GM23338 (cell line): ENCODE measurements around the gene C14orf132. TPM values are rescaled to one million over a fixed set of nuclear protein-coding genes. Genes with fewer than 3 reads are reported as not detected.

Source experiments
- ATAC-seq: fragments of 200-7000 bp; cut with Tn5 transposase; 3 replicates; pipeline ENCODE4 v1.9.1; 2020
- DNase-seq: peaks from one replicate; pipeline ENCODE4 v3.0.0-alpha.2; 2015; ENCODE audit warnings: low spot score
- H2AFZ ChIP-seq: fragments of 200-600 bp; sonication (generic); 2 replicates; pipeline ENCODE4 v1.8.0; 2016; ENCODE audit warnings: antibody characterized with exemption, mild to moderate bottlenecking, moderate library complexity
- H3F3A ChIP-seq: fragments of 200-600 bp; sonication (generic); replicated peaks from 2 replicates; pipeline ENCODE4 v1.8.0; 2017; ENCODE audit warnings: antibody characterized with exemption, mixed run types, low read depth
- H3K27ac ChIP-seq: fragments of 200-600 bp; sonication (generic); 2 replicates; pipeline ENCODE4 v1.6.1; 2016; ENCODE audit warnings: low read depth
- H3K27me3 ChIP-seq: fragments of 200-600 bp; sonication (generic); 2 replicates; pipeline ENCODE4 v1.8.0; 2016; ENCODE audit warnings: mild to moderate bottlenecking, mixed run types, moderate library complexity; ENCODE audit not compliant: insufficient read depth
- H3K36me3 ChIP-seq: fragments of 200-600 bp; sonication (generic); 2 replicates; pipeline ENCODE4 v1.8.0; 2016; ENCODE audit warnings: mild to moderate bottlenecking; ENCODE audit not compliant: insufficient read depth
- H3K4me1 ChIP-seq: fragments of 200-600 bp; sonication (generic); 2 replicates; pipeline ENCODE4 v1.8.0; 2016; ENCODE audit warnings: mild to moderate bottlenecking, moderate library complexity; ENCODE audit not compliant: insufficient read depth
- H3K4me2 ChIP-seq: fragments of 200-600 bp; sonication (generic); 2 replicates; pipeline ENCODE4 v1.7.1; 2017; ENCODE audit warnings: mixed run types
- H3K4me3 ChIP-seq: fragments of 200-600 bp; sonication (generic); 2 replicates; pipeline ENCODE4 v1.6.1; 2016; ENCODE audit warnings: mixed run types
- H3K79me2 ChIP-seq: fragments of 200-600 bp; sonication (generic); replicated peaks from 2 replicates; pipeline ENCODE4 v1.8.0; 2017; ENCODE audit warnings: mild to moderate bottlenecking; ENCODE audit not compliant: insufficient read depth
- H3K9me2 ChIP-seq: fragments of 200-600 bp; sonication (generic); 2 replicates; pipeline ENCODE4 v1.8.0; 2017; ENCODE audit not compliant: insufficient read depth
- H4K20me1 ChIP-seq: fragments of 200-600 bp; sonication (generic); replicated peaks from 2 replicates; pipeline ENCODE4 v1.8.0; 2017; ENCODE audit warnings: mild to moderate bottlenecking; ENCODE audit not compliant: insufficient read depth
- H3K27ac Mint-ChIP-seq: 2 replicates; pipeline ENCODE4 v1.8.0; 2020; ENCODE audit warnings: inconsistent platforms, mild to moderate bottlenecking, moderate library complexity, mixed read lengths
- H3K27me3 Mint-ChIP-seq: 3 replicates; pipeline ENCODE4 v1.8.0; 2022; ENCODE audit warnings: low read depth, mild to moderate bottlenecking, moderate library complexity, mixed read lengths, inconsistent platforms; ENCODE audit not compliant: insufficient read depth, poor library complexity
- H3K36me3 Mint-ChIP-seq: 3 replicates; pipeline ENCODE4 v1.8.0; 2021; ENCODE audit warnings: low read depth, mild to moderate bottlenecking, inconsistent platforms, moderate library complexity, mixed read lengths
- H3K4me1 Mint-ChIP-seq: 3 replicates; pipeline ENCODE4 v1.8.0; 2020; ENCODE audit warnings: mild to moderate bottlenecking, inconsistent platforms, mixed read lengths
- H3K4me3 Mint-ChIP-seq: 3 replicates; pipeline ENCODE4 v1.8.0; 2021; ENCODE audit warnings: moderate library complexity, mild to moderate bottlenecking, inconsistent platforms, mixed read lengths
- H3K9me3 Mint-ChIP-seq: 3 replicates; pipeline ENCODE4 v1.8.0; 2020; ENCODE audit warnings: moderate library complexity, mild to moderate bottlenecking, inconsistent platforms, mixed read lengths
- EZH2phosphoT487 ChIP-seq: fragments of 200-600 bp; sonication (generic); IDR thresholded peaks from one replicate; pipeline ENCODE4 v1.8.1; 2018; ENCODE audit warnings: antibody characterized with exemption; ENCODE audit not compliant: unreplicated experiment
- NANOG ChIP-seq: IDR thresholded peaks from 2 replicates; pipeline ENCODE4 v1.6.1; 2016; ENCODE audit warnings: antibody characterized with exemption, borderline replicate concordance
- REST ChIP-seq: IDR thresholded peaks from one replicate; pipeline ENCODE4 v1.6.1; 2018; ENCODE audit warnings: antibody characterized with exemption; ENCODE audit not compliant: unreplicated experiment
- ZNF114 ChIP-seq: fragments of 250-450 bp; sonication (Bioruptor Pico); IDR thresholded peaks from 2 replicates; pipeline ENCODE4 v1.5.0; 2020; ENCODE audit warnings: mild to moderate bottlenecking, moderate library complexity
- polyA plus RNA-seq: library from polyadenylated mRNA; unstranded; fragments of >200 nt; fragmentation: Nextera tagmentation; extraction: Ambion mirVana; gene quantifications from 2 replicates; pipeline ENCODE4 v1.2.1, GENCODE V29; 2016
- total RNA-seq: library from RNA; depleted of rRNA; stranded (reverse); fragments of >200 nt; shearing (Covaris generic); gene quantifications from 2 replicates; pipeline ENCODE4 v1.2.3, GENCODE V29; 2014
- TF ChIP-seq, protein P1 (sequence below): fragments of 250-450 bp; sonication (Bioruptor Pico); IDR thresholded peaks from 2 replicates; pipeline ENCODE4 v1.5.0; 2020; ENCODE audit warnings: mild to moderate bottlenecking, moderate library complexity

C14orf132 gene
- total and polyA plus RNA-seq, 2 experiments from 2014 or later, result 13.8 to 16.2 TPM

DNA sequence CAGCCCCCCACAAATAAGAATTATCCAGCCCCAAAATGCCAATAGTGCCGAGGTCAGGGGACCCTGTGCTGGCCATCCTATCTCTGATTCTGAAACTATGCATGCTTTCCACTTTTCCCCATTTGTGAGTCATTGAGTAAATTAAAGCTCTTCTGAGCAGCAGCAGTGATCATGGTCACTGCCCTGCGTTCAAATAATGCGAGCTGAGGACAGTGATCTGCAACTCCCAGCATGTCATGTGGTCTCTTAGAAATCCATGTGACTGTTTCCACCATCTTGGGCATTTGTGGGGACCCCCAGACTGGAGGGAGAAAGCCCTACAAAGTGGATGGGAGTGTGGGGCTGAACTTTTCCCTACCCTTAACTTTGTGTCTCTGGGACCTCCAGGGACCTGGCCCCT is 53.8 kb downstream of the C14orf132 start:
- H3K4me1 Mint-ChIP-seq, result peaks cover 19% of the 10 kb centered on the region
- no peaks in the 10 kb centered on the region for H3K9me3 Mint-ChIP-seq
- H3K4me3 ChIP-seq, result no peak overlapping the region
- peaks cover 14% of the 10 kb centered on the region; the same call in 1 of the 2 replicates for H3K4me1 ChIP-seq
- H3K27ac ChIP-seq, result no peak overlapping the region
- peaks cover 7% of the 10 kb centered on the region; the same call in 1 of the 3 replicates for H3K36me3 Mint-ChIP-seq
- H4K20me1 ChIP-seq, result no peaks in the 10 kb centered on the region; the same call in 1 of the 2 replicates
- H3K9me2 ChIP-seq, result no peaks in the 10 kb centered on the region
- TF ChIP-seq ZNF114 (CRISPR knock-in tag), result no peak
- TF ChIP-seq, protein P1, sequence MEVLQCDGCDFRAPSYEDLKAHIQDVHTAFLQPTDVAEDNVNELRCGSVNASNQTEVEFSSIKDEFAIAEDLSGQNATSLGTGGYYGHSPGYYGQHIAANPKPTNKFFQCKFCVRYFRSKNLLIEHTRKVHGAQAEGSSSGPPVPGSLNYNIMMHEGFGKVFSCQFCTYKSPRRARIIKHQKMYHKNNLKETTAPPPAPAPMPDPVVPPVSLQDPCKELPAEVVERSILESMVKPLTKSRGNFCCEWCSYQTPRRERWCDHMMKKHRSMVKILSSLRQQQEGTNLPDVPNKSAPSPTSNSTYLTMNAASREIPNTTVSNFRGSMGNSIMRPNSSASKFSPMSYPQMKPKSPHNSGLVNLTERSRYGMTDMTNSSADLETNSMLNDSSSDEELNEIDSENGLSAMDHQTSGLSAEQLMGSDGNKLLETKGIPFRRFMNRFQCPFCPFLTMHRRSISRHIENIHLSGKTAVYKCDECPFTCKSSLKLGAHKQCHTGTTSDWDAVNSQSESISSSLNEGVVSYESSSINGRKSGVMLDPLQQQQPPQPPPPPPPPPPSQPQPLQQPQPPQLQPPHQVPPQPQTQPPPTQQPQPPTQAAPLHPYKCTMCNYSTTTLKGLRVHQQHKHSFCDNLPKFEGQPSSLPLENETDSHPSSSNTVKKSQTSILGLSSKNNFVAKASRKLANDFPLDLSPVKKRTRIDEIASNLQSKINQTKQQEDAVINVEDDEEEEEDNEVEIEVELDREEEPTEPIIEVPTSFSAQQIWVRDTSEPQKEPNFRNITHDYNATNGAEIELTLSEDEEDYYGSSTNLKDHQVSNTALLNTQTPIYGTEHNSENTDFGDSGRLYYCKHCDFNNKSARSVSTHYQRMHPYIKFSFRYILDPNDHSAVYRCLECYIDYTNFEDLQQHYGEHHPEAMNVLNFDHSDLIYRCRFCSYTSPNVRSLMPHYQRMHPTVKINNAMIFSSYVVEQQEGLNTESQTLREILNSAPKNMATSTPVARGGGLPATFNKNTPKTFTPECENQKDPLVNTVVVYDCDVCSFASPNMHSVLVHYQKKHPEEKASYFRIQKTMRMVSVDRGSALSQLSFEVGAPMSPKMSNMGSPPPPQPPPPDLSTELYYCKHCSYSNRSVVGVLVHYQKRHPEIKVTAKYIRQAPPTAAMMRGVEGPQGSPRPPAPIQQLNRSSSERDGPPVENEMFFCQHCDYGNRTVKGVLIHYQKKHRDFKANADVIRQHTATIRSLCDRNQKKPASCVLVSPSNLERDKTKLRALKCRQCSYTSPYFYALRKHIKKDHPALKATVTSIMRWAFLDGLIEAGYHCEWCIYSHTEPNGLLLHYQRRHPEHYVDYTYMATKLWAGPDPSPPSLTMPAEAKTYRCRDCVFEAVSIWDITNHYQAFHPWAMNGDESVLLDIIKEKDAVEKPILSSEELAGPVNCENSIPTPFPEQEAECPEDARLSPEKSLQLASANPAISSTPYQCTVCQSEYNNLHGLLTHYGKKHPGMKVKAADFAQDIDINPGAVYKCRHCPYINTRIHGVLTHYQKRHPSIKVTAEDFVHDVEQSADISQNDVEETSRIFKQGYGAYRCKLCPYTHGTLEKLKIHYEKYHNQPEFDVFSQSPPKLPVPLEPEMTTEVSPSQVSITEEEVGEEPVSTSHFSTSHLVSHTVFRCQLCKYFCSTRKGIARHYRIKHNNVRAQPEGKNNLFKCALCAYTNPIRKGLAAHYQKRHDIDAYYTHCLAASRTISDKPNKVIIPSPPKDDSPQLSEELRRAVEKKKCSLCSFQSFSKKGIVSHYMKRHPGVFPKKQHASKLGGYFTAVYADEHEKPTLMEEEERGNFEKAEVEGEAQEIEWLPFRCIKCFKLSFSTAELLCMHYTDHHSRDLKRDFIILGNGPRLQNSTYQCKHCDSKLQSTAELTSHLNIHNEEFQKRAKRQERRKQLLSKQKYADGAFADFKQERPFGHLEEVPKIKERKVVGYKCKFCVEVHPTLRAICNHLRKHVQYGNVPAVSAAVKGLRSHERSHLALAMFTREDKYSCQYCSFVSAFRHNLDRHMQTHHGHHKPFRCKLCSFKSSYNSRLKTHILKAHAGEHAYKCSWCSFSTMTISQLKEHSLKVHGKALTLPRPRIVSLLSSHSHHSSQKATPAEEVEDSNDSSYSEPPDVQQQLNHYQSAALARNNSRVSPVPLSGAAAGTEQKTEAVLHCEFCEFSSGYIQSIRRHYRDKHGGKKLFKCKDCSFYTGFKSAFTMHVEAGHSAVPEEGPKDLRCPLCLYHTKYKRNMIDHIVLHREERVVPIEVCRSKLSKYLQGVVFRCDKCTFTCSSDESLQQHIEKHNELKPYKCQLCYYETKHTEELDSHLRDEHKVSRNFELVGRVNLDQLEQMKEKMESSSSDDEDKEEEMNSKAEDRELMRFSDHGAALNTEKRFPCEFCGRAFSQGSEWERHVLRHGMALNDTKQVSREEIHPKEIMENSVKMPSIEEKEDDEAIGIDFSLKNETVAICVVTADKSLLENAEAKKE (CRISPR knock-in tag), result no peak
- no peak for TF ChIP-seq REST
- no peak for TF ChIP-seq NANOG
- TF ChIP-seq EZH2phosphoT487, result no peak
- no peaks in the 10 kb centered on the region for H3K36me3 ChIP-seq
- no peak overlapping the region for H3K4me2 ChIP-seq
- no peaks in the 10 kb centered on the region for H3K27me3 ChIP-seq
- H3F3A ChIP-seq, result no peaks in the 10 kb centered on the region
- H3K79me2 ChIP-seq, result no peaks in the 10 kb centered on the region
- H3K4me3 Mint-ChIP-seq, result no peak overlapping the region
- no peak overlapping the region for H3K27ac Mint-ChIP-seq
- DNase-seq, result no peak
- H3K27me3 Mint-ChIP-seq, result peaks cover 13% of the 10 kb centered on the region
- no peak for ATAC-seq
- H2AFZ ChIP-seq, result no peak overlapping the region
